Daoy (cell line): ENCODE data around the gene BTBD6. TPM values are rescaled to one million over a fixed set of nuclear protein-coding genes. Genes with fewer than 3 reads are reported as not detected.
"Not testable (repeated sequence)": the region's sequence is repeated elsewhere in the genome, so short reads cannot be mapped to it uniquely, and the experiment has no call there.

Experiments
- DNase-seq: peaks from one replicate; pipeline ENCODE4 v3.0.0-alpha.2; 2015; ENCODE audit warnings: low read depth
- total RNA-seq: library from RNA; depleted of rRNA; stranded (reverse); fragments of >200 nt; shearing (Covaris generic); gene quantifications from 2 replicates; pipeline ENCODE4 v1.2.3, GENCODE V29; 2014; rRNA removed

BTBD6 gene
- total RNA-seq, 1 experiment from 2014 or later = 51.3 TPM

GRCh38 chr14:105294142-105294597 lies 45.8 kb downstream of the BTBD6 start:
- DNase-seq = peak; percentile 75

- not testable (repeated sequence) for DNase-seq
These were observed 49.0 kb downstream of the BTBD6 start for GRCh38 chr14:105297311-105297710.

GRCh38 chr14:105299654-105300541 lies 51.6 kb downstream of the BTBD6 start:
- DNase-seq = no peak

Other genes starting within 250 kb of the BTBD6 start
- gene CDCA4, start 227.4 kb upstream of the BTBD6 start, total RNA-seq = 79.0 and 86.9 TPM in 2 replicates
- gene GPR132, start 183.1 kb upstream of the BTBD6 start, total RNA-seq = 3.3 and 5.1 TPM in 2 replicates
- gene JAG2, start 79.8 kb upstream of the BTBD6 start, total RNA-seq = 5.1 and 6.3 TPM in 2 replicates
- gene NUDT14, start 67.2 kb upstream of the BTBD6 start, total RNA-seq = 18.3 and 41.4 TPM in 2 replicates
- 39.9 and 41.7 TPM in 2 replicates for gene BRF1, start 52.5 kb downstream of the BTBD6 start, total RNA-seq
- gene PACS2, start 66.2 kb downstream of the BTBD6 start, total RNA-seq = 11.6 and 28.2 TPM in 2 replicates
- gene TEX22, start 150.0 kb downstream of the BTBD6 start, total RNA-seq = 0.29 and 1.3 TPM in 2 replicates
- 37.9 and 49.1 TPM in 2 replicates for gene MTA1, start 171.3 kb downstream of the BTBD6 start, total RNA-seq
- 88.8 and 94.1 TPM in 2 replicates for gene CRIP2, start 226.3 kb downstream of the BTBD6 start, total RNA-seq
- 15.0 and 20.4 TPM in 2 replicates for gene CRIP1, start 238.4 kb downstream of the BTBD6 start, total RNA-seq
- gene TEDC1, start 242.7 kb downstream of the BTBD6 start, total RNA-seq = 61.9 and 73.5 TPM in 2 replicates